Stimulated activated CD4-positive, alpha-beta T cell treated with anti-CD3 and anti-CD28 coated beads, Interleukin-12 subunit alpha, Interleukin-12 subunit beta, amount 100 ng/mL, for 48 hours (primary cell): ENCODE results near the gene CCDC138.

Source experiments
- DNase-seq, 3 donors: peaks; one replicate each; pipeline ENCODE4 v3.0.0-alpha.2; 2020; ENCODE audit warnings: low read depth in 2 of 3, low spot score in 1 of 3

The CCDC138 gene

GRCh38 chr2:108918156-108918874 is 131.7 kb downstream of the CCDC138 start:
- no peak for DNase-seq

GRCh38 chr2:108918941-108919341 is 132.4 kb downstream of the CCDC138 start:
- no peak for DNase-seq

- no peak for DNase-seq
These were observed 133.2 kb downstream of the CCDC138 start for GRCh38 chr2:108919571-108920373.

GRCh38 chr2:108920686-108921085 is 134.1 kb downstream of the CCDC138 start:
- no peak for DNase-seq

- DNase-seq = no peak
These were observed 134.8 kb downstream of the CCDC138 start for GRCh38 chr2:108921096-108922030.

- no peak for DNase-seq
These were observed 135.8 kb downstream of the CCDC138 start for GRCh38 chr2:108922141-108922915.

GRCh38 chr2:108923019-108923700 is 136.6 kb downstream of the CCDC138 start:
- no peak for DNase-seq

GRCh38 chr2:108923736-108924579 is 137.4 kb downstream of the CCDC138 start:
- no peak for DNase-seq

- no peak for DNase-seq
These were observed 138.1 kb downstream of the CCDC138 start for GRCh38 chr2:108924580-108925251.

GRCh38 chr2:108925286-108925685 is 138.7 kb downstream of the CCDC138 start:
- DNase-seq = no peak

- no peak for DNase-seq
These were observed 139.2 kb downstream of the CCDC138 start for GRCh38 chr2:108925735-108926134.
